Fibroblast of the conjunctiva (primary cell): Measurements from ENCODE around the gene PLEKHG5.

Experiments
- DNase-seq: peaks from one replicate; pipeline ENCODE4 v3.0.0-alpha.2; 2010; ENCODE audit warnings: low read depth

The PLEKHG5 gene, protein sequence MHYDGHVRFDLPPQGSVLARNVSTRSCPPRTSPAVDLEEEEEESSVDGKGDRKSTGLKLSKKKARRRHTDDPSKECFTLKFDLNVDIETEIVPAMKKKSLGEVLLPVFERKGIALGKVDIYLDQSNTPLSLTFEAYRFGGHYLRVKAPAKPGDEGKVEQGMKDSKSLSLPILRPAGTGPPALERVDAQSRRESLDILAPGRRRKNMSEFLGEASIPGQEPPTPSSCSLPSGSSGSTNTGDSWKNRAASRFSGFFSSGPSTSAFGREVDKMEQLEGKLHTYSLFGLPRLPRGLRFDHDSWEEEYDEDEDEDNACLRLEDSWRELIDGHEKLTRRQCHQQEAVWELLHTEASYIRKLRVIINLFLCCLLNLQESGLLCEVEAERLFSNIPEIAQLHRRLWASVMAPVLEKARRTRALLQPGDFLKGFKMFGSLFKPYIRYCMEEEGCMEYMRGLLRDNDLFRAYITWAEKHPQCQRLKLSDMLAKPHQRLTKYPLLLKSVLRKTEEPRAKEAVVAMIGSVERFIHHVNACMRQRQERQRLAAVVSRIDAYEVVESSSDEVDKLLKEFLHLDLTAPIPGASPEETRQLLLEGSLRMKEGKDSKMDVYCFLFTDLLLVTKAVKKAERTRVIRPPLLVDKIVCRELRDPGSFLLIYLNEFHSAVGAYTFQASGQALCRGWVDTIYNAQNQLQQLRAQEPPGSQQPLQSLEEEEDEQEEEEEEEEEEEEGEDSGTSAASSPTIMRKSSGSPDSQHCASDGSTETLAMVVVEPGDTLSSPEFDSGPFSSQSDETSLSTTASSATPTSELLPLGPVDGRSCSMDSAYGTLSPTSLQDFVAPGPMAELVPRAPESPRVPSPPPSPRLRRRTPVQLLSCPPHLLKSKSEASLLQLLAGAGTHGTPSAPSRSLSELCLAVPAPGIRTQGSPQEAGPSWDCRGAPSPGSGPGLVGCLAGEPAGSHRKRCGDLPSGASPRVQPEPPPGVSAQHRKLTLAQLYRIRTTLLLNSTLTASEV

DNA sequence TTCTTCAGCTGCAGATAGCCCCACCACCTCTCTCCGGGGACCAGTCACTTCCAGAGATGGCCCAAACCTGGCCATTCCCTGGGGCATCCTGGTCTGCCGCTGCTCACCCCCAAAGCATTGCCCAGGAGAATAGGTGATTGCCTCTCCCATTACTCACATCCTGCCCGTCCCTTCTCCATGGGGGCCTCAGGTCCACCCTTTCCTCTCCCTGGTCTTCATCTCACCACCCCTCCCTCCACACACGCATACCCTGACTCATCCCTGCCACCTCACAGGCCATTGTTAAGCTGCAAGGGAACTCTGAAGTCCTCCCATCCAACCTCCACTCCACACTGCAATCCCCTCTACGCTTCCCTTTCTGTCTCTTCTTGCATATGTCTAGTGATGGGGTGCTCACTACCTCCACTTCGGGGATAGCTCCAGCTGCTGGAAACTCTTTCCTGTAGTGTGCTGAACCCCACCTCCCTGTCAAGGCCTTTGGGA lies at the start of gene PLEKHG5:
Gene PLEKHG5, minus strand, starts transcription at position 188 of the 483 bp plus-strand sequence. CDS start 14,096 bp downstream, outside the sequence.
- DNase-seq, result no peak

DNA sequence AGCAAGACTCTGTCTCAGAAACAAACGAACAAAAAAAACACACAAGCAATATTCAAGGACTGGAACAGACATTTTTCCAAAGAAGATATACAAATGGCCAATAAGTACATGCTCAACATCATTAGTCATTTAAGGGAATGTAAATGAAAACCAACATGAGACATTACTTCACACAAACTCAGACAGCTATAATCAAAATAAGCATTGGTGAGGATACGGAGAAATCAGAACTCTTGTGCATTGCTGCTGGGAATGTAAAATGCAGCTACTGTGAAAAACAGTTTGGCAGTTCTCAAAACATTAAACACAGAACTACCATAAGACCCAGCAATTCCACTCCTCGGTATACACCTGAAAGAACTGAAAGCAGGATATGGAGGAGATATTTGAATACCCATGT lies 47.5 kb upstream of the PLEKHG5 start:
- DNase-seq, result no peak

DNA sequence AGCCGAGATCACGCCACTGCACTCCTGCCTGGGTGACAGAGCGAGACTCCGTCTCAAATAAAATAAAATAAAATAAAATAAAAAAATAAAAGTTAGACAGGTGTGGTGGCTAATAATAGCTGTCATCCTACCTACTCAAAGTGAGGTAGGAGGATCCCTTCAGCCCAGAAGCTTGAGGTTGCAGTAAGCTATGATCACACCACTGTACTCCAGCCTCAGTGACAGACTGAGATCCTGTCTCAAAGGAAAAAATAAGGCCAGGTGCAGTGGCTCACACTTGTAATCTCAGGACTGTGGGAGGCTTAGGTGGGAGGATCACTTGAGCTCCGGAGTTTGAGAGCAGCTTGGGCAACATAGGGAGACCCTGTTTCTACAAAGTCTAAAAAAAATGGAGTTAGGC lies 44.8 kb upstream of the PLEKHG5 start:
- DNase-seq, result no peak

- no peak for DNase-seq
These were observed 43.7 kb upstream of the PLEKHG5 start for GRCh38 chr1:6535214-6535613.

- DNase-seq, result no peak
These were observed 42.9 kb upstream of the PLEKHG5 start for GRCh38 chr1:6534248-6534822.

DNA sequence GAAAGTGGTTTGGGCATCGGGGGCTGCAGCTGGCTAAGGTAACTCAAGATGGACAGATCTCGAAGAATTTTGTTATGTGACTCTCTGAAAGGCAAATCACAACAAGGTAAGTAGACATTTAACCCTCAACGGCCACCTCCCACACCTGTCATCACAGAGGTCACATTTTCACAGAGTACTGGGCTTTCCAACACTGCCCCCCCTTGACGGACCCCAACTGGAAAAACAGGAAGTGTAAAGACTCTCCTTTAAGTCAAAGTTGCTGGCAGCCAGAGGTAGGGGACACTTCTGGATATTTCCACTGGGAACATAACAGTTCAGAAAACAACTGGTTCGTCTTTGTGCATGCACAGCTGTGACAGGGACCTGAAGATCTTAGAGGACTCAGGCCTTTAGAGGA lies 40.5 kb upstream of the PLEKHG5 start:
- no peak for DNase-seq

DNA sequence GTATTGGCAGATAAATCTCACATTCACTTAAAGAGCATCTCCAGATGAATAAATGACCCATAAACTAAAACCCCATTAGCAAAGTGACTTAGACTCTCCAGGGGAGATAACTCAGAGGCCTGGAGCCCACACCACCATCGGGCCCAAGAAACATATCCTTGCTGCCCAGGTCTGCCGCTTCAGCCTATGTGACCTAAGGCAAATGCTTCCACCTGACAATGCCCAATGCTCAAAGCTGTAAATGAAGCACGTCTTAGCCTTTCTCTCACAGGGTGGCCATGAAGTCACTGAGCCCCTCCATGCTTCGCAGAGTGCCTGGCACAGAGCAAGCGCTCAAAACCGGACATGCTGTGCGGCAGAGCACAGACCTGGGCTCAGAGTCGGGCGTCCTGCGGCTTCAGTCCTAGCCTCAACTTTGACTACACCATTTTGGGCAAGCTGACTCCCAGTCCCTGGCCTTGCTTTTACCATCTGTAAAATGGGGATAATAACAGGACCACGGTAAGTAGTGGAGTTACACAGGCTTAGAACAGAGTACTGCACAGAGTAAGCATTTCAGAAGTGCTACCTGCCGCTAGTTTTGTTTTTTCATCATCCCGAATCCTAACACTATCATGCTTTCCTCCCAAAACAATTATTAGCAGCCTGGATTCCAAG lies 39.2 kb upstream of the PLEKHG5 start:
- DNase-seq, result no peak

- no peak for DNase-seq
These were observed 37.0 kb upstream of the PLEKHG5 start for GRCh38 chr1:6528492-6528891.

GRCh38 chr1:6526316-6526715 lies 34.8 kb upstream of the PLEKHG5 start:
- DNase-seq, result no peak

GRCh38 chr1:6523566-6523965 lies 32.1 kb upstream of the PLEKHG5 start:
- no peak for DNase-seq

DNA sequence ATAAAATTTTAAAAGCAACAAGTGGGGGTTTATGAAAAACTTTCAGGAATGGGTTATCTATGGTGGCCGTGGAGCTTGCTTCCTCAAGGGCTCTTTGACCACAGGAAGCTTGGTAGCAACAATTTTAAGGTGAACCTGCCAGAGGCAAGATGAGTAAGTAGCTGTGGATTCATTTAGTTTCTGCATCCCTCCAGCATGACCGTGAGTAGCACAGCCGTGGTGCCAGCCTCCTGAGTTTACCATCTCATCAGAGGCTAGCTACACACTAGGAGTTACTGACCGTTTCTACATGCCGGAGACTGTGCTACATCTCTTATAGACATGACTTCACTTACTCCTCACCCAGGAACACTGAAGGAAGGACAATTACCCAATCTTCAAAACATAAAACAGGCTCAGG lies 30.1 kb upstream of the PLEKHG5 start:
- DNase-seq, result no peak

- peak; percentile 75 for DNase-seq
These were observed 28.6 kb upstream of the PLEKHG5 start for GRCh38 chr1:6519935-6520671.

DNA sequence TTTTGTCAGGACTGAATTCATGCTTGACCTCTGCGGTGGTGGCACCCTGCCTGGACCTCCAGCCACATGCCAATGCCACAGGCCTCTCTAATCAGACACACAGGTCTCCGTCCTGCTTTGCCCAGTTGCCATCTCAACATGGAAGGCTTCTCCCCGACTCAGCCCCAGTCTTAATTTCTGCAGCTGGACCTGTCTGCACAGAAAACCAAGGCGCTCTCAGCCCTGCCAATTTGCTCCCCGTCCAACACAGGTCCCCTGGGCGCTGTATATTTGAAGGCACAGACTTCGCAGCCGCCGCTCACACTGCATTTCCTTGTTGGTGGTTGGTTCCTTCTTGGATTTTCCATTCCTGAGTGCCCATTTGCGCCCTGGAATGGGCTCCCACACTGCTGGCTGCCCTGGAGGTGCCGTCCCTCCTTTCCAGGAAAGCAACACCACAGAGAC lies 28.0 kb upstream of the PLEKHG5 start:
- DNase-seq, result no peak

DNA sequence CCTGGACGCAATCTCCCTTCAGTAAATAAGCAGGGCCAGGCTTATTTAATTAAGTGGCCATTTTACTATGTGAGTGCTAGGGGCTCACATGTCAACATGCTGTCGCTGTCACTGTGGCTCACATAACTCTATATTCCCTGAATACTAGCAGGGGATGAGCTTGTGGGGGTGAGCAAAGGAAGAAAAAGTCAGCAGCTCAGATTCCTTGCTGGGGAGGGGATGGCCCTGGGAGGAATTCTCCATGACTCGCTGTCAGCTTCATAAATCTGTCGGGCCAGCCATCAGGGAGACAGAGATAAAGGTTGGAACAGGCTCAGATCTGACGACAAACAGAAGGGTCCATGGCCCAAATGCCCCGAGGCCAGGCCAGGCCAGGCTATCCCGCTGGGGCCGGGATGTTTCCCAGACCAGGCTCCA lies 26.0 kb upstream of the PLEKHG5 start:
- no peak for DNase-seq

DNA sequence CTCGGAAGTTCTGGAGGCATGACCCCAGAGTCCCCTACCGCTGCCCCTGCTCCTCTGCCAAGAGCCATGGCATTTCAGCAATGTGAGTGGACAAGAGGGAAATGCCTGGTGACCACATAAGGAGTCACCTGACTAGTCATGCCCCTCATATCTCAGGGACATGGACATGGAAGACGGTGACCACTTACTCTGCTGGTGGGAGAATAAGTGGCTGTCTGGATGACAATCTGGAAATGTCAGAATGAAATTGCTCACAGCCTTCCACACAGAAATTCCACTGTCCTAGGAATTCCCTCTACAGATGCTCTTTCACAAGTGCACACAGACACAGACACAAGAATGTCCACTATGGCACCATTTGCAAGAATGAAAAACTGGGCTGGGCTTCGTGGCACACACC lies 24.3 kb upstream of the PLEKHG5 start:
- no peak for DNase-seq

- DNase-seq, result no peak
These were observed 21.9 kb upstream of the PLEKHG5 start for GRCh38 chr1:6513320-6513801.

DNA sequence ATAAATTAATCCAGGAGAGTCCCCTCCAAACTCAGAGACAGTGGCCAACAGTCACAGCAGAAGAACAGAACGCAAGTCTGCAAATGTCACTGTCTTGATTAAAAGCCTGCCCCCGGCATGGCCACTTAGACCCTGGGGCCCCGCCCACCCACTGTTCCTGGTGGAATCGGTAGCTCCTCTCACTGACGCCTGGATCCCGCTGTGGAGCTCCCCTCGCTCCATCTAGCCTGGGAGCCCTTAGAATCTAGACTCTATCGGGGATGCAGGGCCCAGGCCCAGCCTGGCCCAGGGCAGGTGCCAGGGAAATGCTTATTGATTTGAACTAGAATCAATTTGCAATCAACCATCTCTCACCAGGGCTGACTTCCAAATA lies 21.4 kb upstream of the PLEKHG5 start:
- DNase-seq, result no peak

DNA sequence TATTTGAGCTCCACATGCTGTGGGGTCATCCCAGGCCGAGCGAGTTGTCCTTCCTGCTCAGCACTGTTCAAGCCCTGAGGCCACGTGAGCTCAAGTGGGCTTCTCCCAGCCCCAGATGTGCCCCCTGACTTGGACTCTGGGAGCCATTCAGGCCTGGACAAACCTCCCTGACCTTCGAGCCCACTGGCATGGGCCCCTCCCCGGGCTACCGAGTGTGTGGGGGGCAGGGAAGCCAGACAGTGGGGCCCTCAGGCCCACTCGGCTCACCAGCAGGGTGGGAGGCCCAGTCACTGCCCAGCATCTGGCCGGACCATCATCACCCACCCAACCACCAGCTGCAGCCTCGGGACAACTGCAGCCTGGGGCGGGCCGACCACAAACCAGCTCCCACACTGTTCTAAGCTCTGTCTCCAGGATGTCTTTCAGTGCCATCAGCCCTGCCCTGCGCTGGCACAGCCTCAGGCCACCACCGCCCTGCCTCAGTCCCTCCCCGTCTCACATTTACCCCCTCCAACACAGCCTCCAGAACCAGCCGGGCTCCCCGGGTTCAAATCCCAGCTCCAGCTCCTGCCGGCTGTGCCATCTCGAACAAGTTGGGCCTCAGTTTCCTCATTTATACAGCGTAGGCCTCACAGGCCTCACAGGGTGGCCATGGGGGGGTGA lies 20.9 kb upstream of the PLEKHG5 start:
- no peak for DNase-seq

- DNase-seq, result no peak
These were observed 20.2 kb upstream of the PLEKHG5 start for GRCh38 chr1:6511561-6512244.

- DNase-seq, result no peak
These were observed 19.6 kb upstream of the PLEKHG5 start for GRCh38 chr1:6511056-6511455.
